HepG2 (cell line): Measurements from ENCODE around the gene PDK2. TPM values are rescaled to one million over a fixed set of nuclear protein-coding genes. Genes with fewer than 3 reads are reported as not detected.
A peak's percentile ranks its signal among the peaks of the same experiment; 100 is the strongest.

Source experiments
- ATF2 ChIP-seq: sonication (generic); formaldehyde crosslinking; IDR thresholded peaks from 2 replicates; pipeline ENCODE4 v1.4.0; 2020; ENCODE audit warnings: missing genetic modification reagents
- CCDC6 ChIP-seq: sonication (generic); formaldehyde crosslinking; IDR thresholded peaks from 2 replicates; pipeline ENCODE4 v1.8.1; 2022; ENCODE audit warnings: mild to moderate bottlenecking, missing genetic modification reagents, moderate library complexity
- CTCF ChIP-seq: sonication (generic); formaldehyde crosslinking; IDR thresholded peaks from 2 replicates; pipeline ENCODE4 v1.5.0; 2020; ENCODE audit warnings: mild to moderate bottlenecking, missing genetic modification reagents, moderate library complexity
- E2F5 ChIP-seq: sonication (generic); formaldehyde crosslinking; conservative IDR thresholded peaks from 2 replicates; pipeline ENCODE4 v1.4.0; 2020; ENCODE audit warnings: missing genetic modification reagents
- FLYWCH1 ChIP-seq: sonication (generic); formaldehyde crosslinking; IDR thresholded peaks from 2 replicates; pipeline ENCODE4 v1.8.1; 2023; ENCODE audit warnings: mild to moderate bottlenecking, missing genetic modification reagents
- GABPB1 ChIP-seq: IDR thresholded peaks from 2 replicates; pipeline ENCODE4 v1.6.1; 2016; ENCODE audit warnings: mild to moderate bottlenecking, missing genetic modification reagents, moderate library complexity, missing compliant biosample characterization
- HDAC6 ChIP-seq: fragments of 200-600 bp; sonication (generic); IDR thresholded peaks from 2 replicates; pipeline ENCODE4 v1.7.0; 2017; ENCODE audit warnings: mild to moderate bottlenecking, antibody characterized with exemption, low read length, low read depth
- JUND ChIP-seq: sonication (generic); formaldehyde crosslinking; IDR thresholded peaks from 2 replicates; pipeline ENCODE4 v1.8.0; 2022; ENCODE audit warnings: mild to moderate bottlenecking, missing genetic modification reagents
- KDM3A ChIP-seq: IDR thresholded peaks from 2 replicates; pipeline ENCODE4 v1.6.1; 2018; ENCODE audit warnings: low read depth, missing compliant biosample characterization
- PCBP1 ChIP-seq: fragments of 200-400 bp; formaldehyde crosslinking; IDR thresholded peaks from 2 replicates; pipeline ENCODE4 v1.6.1; 2017; ENCODE audit warnings: mild to moderate bottlenecking, low read depth, low read length, borderline replicate concordance
- ZBTB26 ChIP-seq: IDR thresholded peaks from 2 replicates; pipeline ENCODE4 v1.6.1; 2016; ENCODE audit warnings: missing compliant biosample characterization, missing genetic modification reagents, borderline replicate concordance
- ZNF335 ChIP-seq: sonication (generic); formaldehyde crosslinking; IDR thresholded peaks from 2 replicates; pipeline ENCODE4 v1.4.0; 2020; ENCODE audit warnings: missing genetic modification reagents
- ZNF574 ChIP-seq: sonication (generic); formaldehyde crosslinking; IDR thresholded peaks from 2 replicates; pipeline ENCODE4 v1.4.0; 2020; ENCODE audit warnings: missing genetic modification reagents
- ZNF768 ChIP-seq: sonication (generic); formaldehyde crosslinking; IDR thresholded peaks from 2 replicates; pipeline ENCODE4 v1.4.0; 2020; ENCODE audit warnings: missing genetic modification reagents
- ZXDC ChIP-seq: sonication (generic); formaldehyde crosslinking; IDR thresholded peaks from 2 replicates; pipeline ENCODE4 v1.5.0; 2020; ENCODE audit warnings: mild to moderate bottlenecking, missing genetic modification reagents
- polyA plus RNA-seq, 8 experiments: library from polyadenylated mRNA; depleted of rRNA in 3 of 8; stranded (reverse) in 7 of 8; unstranded in 1 of 8; fragments of >200 nt; fragmentation: Illumina TruSeq in 4 of 8; extraction: Trizol in 4 of 8; gene quantifications; 2 replicates each; pipeline versions ENCODE4 v1.2.1 to v1.2.3, GENCODE V29; 2011 to 2016; ENCODE audit warnings: low read depth in 4 of 8, missing spikeins in 1 of 8, mixed read lengths in 1 of 8; ENCODE audit not compliant: insufficient read depth in 1 of 8
- total RNA-seq, 5 experiments: library from RNA; depleted of rRNA; stranded (reverse); fragments of >200 nt; fragmentation: Illumina TruSeq; extraction: Trizol; gene quantifications; 2 replicates each; pipeline ENCODE4 v1.2.3, GENCODE V29; 2016; ENCODE audit warnings: low read depth in 1 of 5

Gene PDK2
- total and polyA plus RNA-seq, 2 of the 13 experiments (the other 11 are each of a cell fraction or from before 2014, with no cell fraction given) = 18.5 to 59.7 TPM

GRCh38 chr17:50079334-50080095 is 15.6 kb upstream of the PDK2 start (continued):
- TF ChIP-seq KDM3A (CRISPR knock-in tag) = 0 out of 2 replicates have a peak, but pooled peaks have one; percentile 54
- TF ChIP-seq HDAC6 = no peak
- TF ChIP-seq ZNF574 (CRISPR knock-in tag) = peak; percentile 58
- TF ChIP-seq GABPB1 = peak; percentile 46
- TF ChIP-seq ZNF335 (CRISPR knock-in tag) = no peak
- TF ChIP-seq CTCF (CRISPR knock-in tag) = peak; percentile 96
- TF ChIP-seq ZBTB26 (CRISPR knock-in tag) = no peak
- peak; percentile 71; the same call in 1 of the 2 replicates for TF ChIP-seq PCBP1
- peak; percentile 48; the same call in 1 of the 2 replicates for TF ChIP-seq ZXDC (CRISPR knock-in tag)
- TF ChIP-seq JUND (CRISPR knock-in tag) = 0 out of 2 replicates have a peak, but pooled peaks have one; percentile 11
- TF ChIP-seq ZNF768 = peak; percentile 38
- TF ChIP-seq CCDC6 = peak; percentile 64; the same call in 1 of the 2 replicates
- no peak for TF ChIP-seq E2F5 (CRISPR knock-in tag)
- peak; percentile 67; the same call in 1 of the 2 replicates for TF ChIP-seq ATF2
- no peak for TF ChIP-seq FLYWCH1 (CRISPR knock-in tag)
